H9 (cell line): Measurements from ENCODE around the gene HILPDA. TPM values are rescaled to one million over a fixed set of nuclear protein-coding genes. Genes with fewer than 3 reads are reported as not detected.

Source experiments
- DNase-seq: peaks from one replicate; pipeline ENCODE4 v3.0.0-alpha.2; 2017
- H2AFZ ChIP-seq: one replicate; pipeline ENCODE4 v1.6.1; 2013; ENCODE audit warnings: mild to moderate bottlenecking, low read length, control low read depth, moderate library complexity
- H2AK5ac ChIP-seq: 2 replicates; pipeline ENCODE4 v1.6.1; 2013; ENCODE audit warnings: low read length, control low read depth, mixed read lengths; ENCODE audit not compliant: insufficient read length
- H2BK120ac ChIP-seq: one replicate; pipeline ENCODE4 v1.6.1; 2013; ENCODE audit warnings: low read depth, mild to moderate bottlenecking, low read length, control low read depth, inconsistent platforms; ENCODE audit not compliant: poor library complexity, severe bottlenecking
- H2BK12ac ChIP-seq: 2 replicates; pipeline ENCODE4 v1.6.1; 2013; ENCODE audit warnings: low read length, control low read depth, mixed read lengths, low read depth; ENCODE audit not compliant: insufficient read length
- H2BK15ac ChIP-seq: 2 replicates; pipeline ENCODE4 v1.6.1; 2013; ENCODE audit warnings: low read depth, low read length, control low read depth
- H2BK20ac ChIP-seq: one replicate; pipeline ENCODE4 v1.6.1; 2013; ENCODE audit warnings: low read depth, mild to moderate bottlenecking, low read length, control low read depth, inconsistent platforms; ENCODE audit not compliant: poor library complexity, severe bottlenecking
- H2BK5ac ChIP-seq: 2 replicates; pipeline ENCODE4 v1.6.1; 2013; ENCODE audit warnings: low read length, control low read depth, mixed read lengths; ENCODE audit not compliant: insufficient read length
- H3K14ac ChIP-seq: 2 replicates; pipeline ENCODE4 v1.6.1; 2013; ENCODE audit warnings: low read length, control low read depth; ENCODE audit not compliant: insufficient read depth
- H3K18ac ChIP-seq: 2 replicates; pipeline ENCODE4 v1.6.1; 2013; ENCODE audit warnings: low read depth, mild to moderate bottlenecking, mixed read lengths, low read length, control low read depth; ENCODE audit not compliant: insufficient read length
- H3K23ac ChIP-seq: 2 replicates; pipeline ENCODE4 v1.6.1; 2013; ENCODE audit warnings: low read length, control low read depth, mixed read lengths, low read depth; ENCODE audit not compliant: insufficient read length
- H3K23me2 ChIP-seq: 2 replicates; pipeline ENCODE4 v1.6.1; 2013; ENCODE audit warnings: low read depth, mild to moderate bottlenecking, mixed read lengths, low read length, control low read depth; ENCODE audit not compliant: insufficient read length, poor library complexity, severe bottlenecking
- H3K27ac ChIP-seq: 2 replicates; pipeline ENCODE4 v1.5.1; 2013; ENCODE audit warnings: low read length, control low read depth, mixed read lengths, low read depth; ENCODE audit not compliant: insufficient read length
- H3K27me3 ChIP-seq: 2 replicates; pipeline ENCODE4 v1.6.1; 2013; ENCODE audit warnings: low read length, control low read depth, inconsistent platforms; ENCODE audit not compliant: insufficient read depth
- H3K4ac ChIP-seq: 2 replicates; pipeline ENCODE4 v1.6.1; 2013; ENCODE audit warnings: low read depth, mild to moderate bottlenecking, control low read depth, inconsistent platforms, low read length, moderate library complexity
- H3K4me1 ChIP-seq: 2 replicates; pipeline ENCODE4 v1.6.1; 2013; ENCODE audit warnings: low read length, control low read depth, inconsistent platforms; ENCODE audit not compliant: insufficient read depth
- H3K4me2 ChIP-seq: 2 replicates; pipeline ENCODE4 v1.6.1; 2013; ENCODE audit warnings: low read length, control low read depth, mixed read lengths; ENCODE audit not compliant: insufficient read length, insufficient read depth
- H3K56ac ChIP-seq: 2 replicates; pipeline ENCODE4 v1.6.1; 2013; ENCODE audit warnings: low read depth, mild to moderate bottlenecking, mixed read lengths, low read length, control low read depth; ENCODE audit not compliant: insufficient read length
- H3K79me1 ChIP-seq: 2 replicates; pipeline ENCODE4 v1.6.1; 2013; ENCODE audit warnings: low read depth, mild to moderate bottlenecking, moderate library complexity, low read length, control low read depth, inconsistent platforms; ENCODE audit not compliant: insufficient read depth, poor library complexity, severe bottlenecking
- H3K79me2 ChIP-seq: 2 replicates; pipeline ENCODE4 v1.6.1; 2013; ENCODE audit warnings: low read length, control low read depth, inconsistent platforms; ENCODE audit not compliant: insufficient read depth
- H3K9ac ChIP-seq: 2 replicates; pipeline ENCODE4 v1.6.1; 2013; ENCODE audit warnings: low read length, control low read depth, mixed read lengths; ENCODE audit not compliant: insufficient read length; ENCODE audit errors: extremely low read depth
- H3K9me3 ChIP-seq: one replicate; pipeline ENCODE4 v1.6.1; 2013; ENCODE audit warnings: low read depth, low read length, inconsistent platforms; ENCODE audit not compliant: control insufficient read depth
- H3T11ph ChIP-seq: one replicate; pipeline ENCODE4 v1.6.1; 2013; ENCODE audit warnings: mild to moderate bottlenecking, low read length, control low read depth, inconsistent platforms
- H4K20me1 ChIP-seq: one replicate; pipeline ENCODE4 v1.6.1; 2013; ENCODE audit not compliant: control insufficient read depth, insufficient read length, insufficient read depth
- H4K5ac ChIP-seq: 2 replicates; pipeline ENCODE4 v1.6.1; 2013; ENCODE audit warnings: low read depth, mild to moderate bottlenecking, mixed read lengths, low read length, control low read depth; ENCODE audit not compliant: insufficient read length
- H4K8ac ChIP-seq: replicated peaks from 2 replicates; pipeline ENCODE4 v1.6.1; 2013; ENCODE audit warnings: low read length, control low read depth, mixed read lengths, low read depth; ENCODE audit not compliant: insufficient read length
- H4K91ac ChIP-seq: 2 replicates; pipeline ENCODE4 v1.6.1; 2013; ENCODE audit warnings: low read depth, mild to moderate bottlenecking, moderate library complexity, mixed read lengths, low read length, control low read depth; ENCODE audit not compliant: insufficient read length
- H3K27ac Mint-ChIP-seq, 3 experiments: 2 replicates in 2 of 3; 3 replicates in 1 of 3; pipeline ENCODE4 v1.8.0; 2020 to 2021; ENCODE audit warnings: mixed read lengths in 3 of 3, mild to moderate bottlenecking in 1 of 3, moderate library complexity in 1 of 3
- H3K27me3 Mint-ChIP-seq: 2 replicates; pipeline ENCODE4 v1.8.0; 2021; ENCODE audit warnings: low read depth, mild to moderate bottlenecking, moderate library complexity, mixed read lengths
- H3K36me3 Mint-ChIP-seq, 3 experiments: 2 replicates in 2 of 3; 3 replicates in 1 of 3; pipeline ENCODE4 v1.8.0; 2020 to 2021; ENCODE audit warnings: low read depth in 3 of 3, mixed read lengths in 3 of 3; ENCODE audit not compliant: insufficient read depth in 1 of 3
- H3K4me1 Mint-ChIP-seq, 2 experiments: 2 replicates each; pipeline ENCODE4 v1.8.0; 2020; ENCODE audit warnings: mixed read lengths in 2 of 2
- H3K4me3 Mint-ChIP-seq, 2 experiments: 2 replicates in 1 of 2; 3 replicates in 1 of 2; pipeline ENCODE4 v1.8.0; 2020 to 2021; ENCODE audit warnings: mild to moderate bottlenecking in 2 of 2, mixed read lengths in 2 of 2, moderate library complexity in 1 of 2
- H3K9me3 Mint-ChIP-seq, 2 experiments: 2 replicates in 1 of 2; 3 replicates in 1 of 2; pipeline ENCODE4 v1.8.0; 2020; ENCODE audit warnings: mild to moderate bottlenecking in 2 of 2, mixed read lengths in 2 of 2, moderate library complexity in 1 of 2
- CTCF ChIP-seq: fragments of 200-600 bp; sonication (generic); conservative IDR thresholded peaks from 3 replicates; pipeline ENCODE4 v1.8.0; 2021; ENCODE audit warnings: antibody characterized with exemption, mild to moderate bottlenecking
- WGBS: extraction: QIAGEN DNeasy Blood & Tissue Kit; methylation state at CpG from one replicate; pipeline ENCODE4 v1.1.7; 2013; ENCODE audit warnings: missing lambda C conversion rate, low lambda C conversion rate, mixed read lengths; ENCODE audit not compliant: insufficient read length; ENCODE audit errors: extremely low coverage; 5-methylcytosine and 5-hydroxymethylcytosine counted together
- total RNA-seq: library from RNA; stranded (reverse); gene quantifications from 2 replicates; pipeline ENCODE4 v1.2.1, GENCODE V29; 2021

The HILPDA gene
- total RNA-seq, 1 experiment from 2014 or later, result 23.3 TPM

GRCh38 chr7:128448751-128449302 is 6.9 kb upstream of the HILPDA start:
- Histone ChIP-seq H3K4me1 (no peaks in the 10 kb centered on the region), H4K20me1 (no peaks in the 10 kb centered on the region), H3K79me1 (no peaks in the 10 kb centered on the region), H2BK5ac (no peak overlapping the region), H4K8ac (no peak overlapping the region), H3K23me2 (no peaks in the 10 kb centered on the region), H2AFZ (no peak overlapping the region), H2BK120ac (no peak overlapping the region), H3K18ac (no peak overlapping the region), H3K79me2 (no peaks in the 10 kb centered on the region), H3K14ac (no peak overlapping the region), H2BK12ac (no peak overlapping the region), H2BK15ac (no peak overlapping the region), H2BK20ac (no peak overlapping the region), H2AK5ac (no peak overlapping the region), H3K9me3 (no peaks in the 10 kb centered on the region), H3K4ac (no peak overlapping the region), H3K23ac (no peak overlapping the region), H3K27ac (no peak overlapping the region), H3K27me3 (no peaks in the 10 kb centered on the region), H3T11ph (no peak overlapping the region), H3K4me2 (no peak overlapping the region), H3K9ac (no peak overlapping the region), H4K91ac (no peak overlapping the region), H3K56ac (no peak overlapping the region), H4K5ac (no peak overlapping the region)
- DNase-seq, result no peak
- H3K36me3 Mint-ChIP-seq, result no peaks in the 10 kb centered on the region
- WGBS, result no CpG with 5 or more reads among the region's 6 CpGs
- H3K4me1 Mint-ChIP-seq, result peaks cover 10 to 20% of the 10 kb centered on the region in 2 experiments
- TF ChIP-seq CTCF, result no peak
- no peak overlapping the region for H3K4me3 Mint-ChIP-seq
- no peaks in the 10 kb centered on the region for H3K9me3 Mint-ChIP-seq
- peaks cover 20% of the 10 kb centered on the region for H3K27me3 Mint-ChIP-seq
- H3K27ac Mint-ChIP-seq, result no peak overlapping the region
